H1 (cell line): ENCODE results near the gene MBP. TPM values are rescaled to one million over a fixed set of nuclear protein-coding genes. Genes with fewer than 3 reads are reported as not detected.

Experiments
- SUZ12 ChIP-seq: fragments of 200-600 bp; sonication (generic); IDR thresholded peaks from 2 replicates; pipeline ENCODE4 v1.6.1; 2012; ENCODE audit warnings: mild to moderate bottlenecking, inconsistent platforms, low read length, moderate library complexity, mixed read lengths
- TBP ChIP-seq: IDR thresholded peaks from 2 replicates; pipeline ENCODE4 v1.6.1; 2011; ENCODE audit warnings: low read depth, low read length, improper control_type of control experiment
- ZNF274 ChIP-seq: IDR thresholded peaks from 2 replicates; pipeline ENCODE4 v1.7.0; 2012; ENCODE audit warnings: low read length, borderline replicate concordance; ENCODE audit errors: extremely low read depth
- polyA plus RNA-seq, 7 experiments: library from polyadenylated mRNA; depleted of rRNA in 3 of 7; stranded (reverse) in 5 of 7; unstranded in 2 of 7; fragments of >200 nt in 5 of 7; fragments of 200-250 nt in 2 of 7; gene quantifications; 1 replicate in 5 of 7; 2 replicates in 1 of 7; 4 replicates in 1 of 7; pipeline versions ENCODE4 v1.2.1 to v1.2.3, GENCODE V29; 2011 to 2013; ENCODE audit warnings: missing spikeins in 2 of 7, mixed read lengths in 2 of 7
- total RNA-seq: library from RNA; stranded (reverse); fragmentation: NEBNext Ultra II Directional; extraction: Animal tissue kit (Norgen Biotek cat#: 25700); gene quantifications from 2 replicates; pipeline ENCODE4 v1.2.1, GENCODE V29; 2021

Gene MBP
- total and polyA plus RNA-seq, 2 of the 8 experiments (the other 6 are each of a cell fraction or from before 2014, with no cell fraction given): 7.7 to 19.2 TPM

DNA sequence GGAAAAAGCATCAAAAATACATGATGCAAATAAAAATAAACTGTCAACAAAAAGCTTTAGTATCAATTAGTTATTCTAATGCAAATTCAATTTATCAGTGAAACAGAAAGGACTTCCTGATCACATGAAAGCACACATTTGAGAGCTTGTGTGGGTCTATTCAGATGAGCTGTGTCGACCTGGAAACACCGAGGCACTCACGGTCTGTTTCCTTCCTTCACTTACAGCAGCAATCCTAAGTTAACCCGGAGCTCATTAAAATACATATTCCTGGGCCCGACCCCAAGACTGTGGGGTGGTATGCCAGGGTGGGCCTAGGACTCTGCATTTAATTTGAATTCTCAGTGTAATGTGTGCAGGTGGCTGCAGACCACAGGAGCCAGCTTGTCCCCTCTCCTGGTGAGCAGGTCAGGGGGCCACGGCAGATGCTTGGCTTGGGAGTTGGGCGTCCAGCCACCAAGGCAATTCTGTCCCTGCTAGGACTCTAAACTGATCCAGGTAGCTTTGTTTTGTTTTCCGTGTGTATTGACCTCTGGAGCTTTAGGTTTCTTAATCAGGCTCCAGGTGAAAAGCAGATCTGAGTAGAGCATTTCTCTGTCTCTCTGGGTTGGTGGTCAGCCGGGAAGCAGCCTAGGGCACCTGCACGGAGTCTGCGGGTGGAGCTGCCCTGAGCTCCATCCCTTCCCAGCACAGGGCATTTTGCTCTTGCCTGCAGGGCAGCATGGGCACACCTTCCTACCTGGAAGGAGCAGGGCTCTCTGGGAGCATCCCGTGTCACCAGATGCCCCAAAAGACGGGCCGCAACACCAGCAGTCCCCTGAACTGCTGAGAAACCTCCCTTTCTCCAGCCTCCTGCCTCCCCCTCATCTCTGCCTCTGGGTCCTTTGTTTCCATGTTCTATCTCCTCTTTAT lies 9.0 kb downstream of the MBP start (continued):
- TF ChIP-seq ZNF274 (no peak), TBP (no peak), SUZ12 (no peak)
